Activated CD8-positive, alpha-beta memory T cell treated with anti-CD3 and anti-CD28 coated beads, Interleukin-2, amount 50 U/mL, for 1 hour (primary cell): ENCODE data around the gene SUMF1.

Source experiments
- DNase-seq: peaks from one replicate; pipeline ENCODE4 v3.0.0-alpha.2; 2020; ENCODE audit errors: extremely low read depth

The SUMF1 gene

GRCh38 chr3:4466741-4467521, at the start of gene SUMF1:
Gene SUMF1, minus strand, starts transcription at chr3:4467269. Its CDS starts 24 bp downstream, at chr3:4467245.
- peak; percentile 27 for DNase-seq

DNA sequence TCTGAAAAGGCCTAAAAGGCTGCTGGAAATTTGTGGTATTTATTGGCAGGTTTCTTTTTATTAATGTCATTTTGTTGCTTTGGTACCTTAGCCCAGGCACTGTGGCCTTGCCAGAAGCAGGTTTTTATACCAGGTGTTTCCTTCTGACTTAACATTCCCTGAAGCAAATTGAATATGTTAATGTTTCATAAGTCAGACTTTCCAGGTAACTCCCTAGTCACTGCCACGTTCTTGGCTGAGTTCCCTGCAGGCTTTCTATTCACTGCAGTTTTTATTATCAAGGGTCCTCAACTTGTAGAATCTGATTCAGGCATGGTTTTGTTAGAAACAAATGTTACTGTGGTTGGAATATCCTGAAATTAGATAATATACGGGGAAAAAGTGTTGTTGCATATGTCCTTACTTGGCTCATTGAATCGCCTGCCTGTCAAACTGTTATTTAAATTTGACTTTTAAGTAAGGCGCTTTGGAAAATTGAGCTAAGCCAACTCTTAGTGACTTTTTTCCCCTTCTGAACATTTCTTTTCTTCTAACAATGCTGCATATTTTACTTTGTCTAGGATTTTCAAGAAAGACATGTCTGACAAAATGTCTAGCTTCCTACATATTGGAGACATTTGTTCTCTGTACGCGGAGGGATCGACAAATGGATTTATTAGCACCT, 49.0 kb upstream of the SUMF1 start:
- DNase-seq: no peak

DNA sequence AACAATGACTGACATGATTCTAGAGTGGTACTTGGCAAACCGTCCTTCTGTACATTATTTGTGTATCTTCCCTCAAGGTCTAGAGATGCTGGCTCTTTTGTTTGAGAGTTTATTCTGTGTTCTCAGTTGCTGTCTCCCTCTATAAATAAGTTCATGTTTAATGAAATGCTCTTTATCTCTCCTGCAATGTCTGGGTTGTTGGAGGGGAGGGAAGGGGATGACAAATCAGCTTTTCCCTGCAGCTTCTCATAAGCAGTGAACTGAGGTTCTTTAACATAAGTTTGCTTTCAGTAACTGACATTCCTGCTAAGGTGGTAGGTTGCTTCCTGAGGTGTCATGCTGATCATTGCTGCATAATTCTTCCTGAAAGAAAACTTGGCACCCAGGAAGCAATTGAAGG, 47.8 kb upstream of the SUMF1 start:
- DNase-seq: no peak

- DNase-seq: no peak
Measured at GRCh38 chr3:4514321-4514720, 47.3 kb upstream of the SUMF1 start.

- no peak for DNase-seq
Measured at GRCh38 chr3:4512895-4513616, 46.0 kb upstream of the SUMF1 start.

GRCh38 chr3:4511491-4512262, 44.6 kb upstream of the SUMF1 start:
- no peak for DNase-seq

- DNase-seq: no peak
Measured at GRCh38 chr3:4509983-4510755, 43.1 kb upstream of the SUMF1 start.

DNA sequence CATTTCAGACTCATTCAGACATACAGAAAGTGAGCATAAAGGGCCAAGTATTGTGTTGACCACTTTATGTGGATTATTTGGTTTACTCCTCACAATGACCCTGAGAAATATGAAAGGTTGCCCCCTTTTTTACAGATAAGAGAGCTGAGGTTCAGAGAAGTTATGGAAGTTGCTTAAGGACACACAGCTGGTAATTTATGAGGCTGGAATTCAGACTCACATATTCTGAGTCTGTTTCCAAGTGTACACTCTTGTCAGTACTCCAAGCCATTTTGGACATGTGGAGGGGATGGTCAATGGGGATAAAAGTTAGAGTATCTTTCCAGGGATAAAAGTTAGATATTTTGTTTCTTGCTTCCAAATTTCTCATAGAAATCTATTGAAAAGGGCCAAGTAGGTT, 42.0 kb upstream of the SUMF1 start:
- DNase-seq: no peak

DNA sequence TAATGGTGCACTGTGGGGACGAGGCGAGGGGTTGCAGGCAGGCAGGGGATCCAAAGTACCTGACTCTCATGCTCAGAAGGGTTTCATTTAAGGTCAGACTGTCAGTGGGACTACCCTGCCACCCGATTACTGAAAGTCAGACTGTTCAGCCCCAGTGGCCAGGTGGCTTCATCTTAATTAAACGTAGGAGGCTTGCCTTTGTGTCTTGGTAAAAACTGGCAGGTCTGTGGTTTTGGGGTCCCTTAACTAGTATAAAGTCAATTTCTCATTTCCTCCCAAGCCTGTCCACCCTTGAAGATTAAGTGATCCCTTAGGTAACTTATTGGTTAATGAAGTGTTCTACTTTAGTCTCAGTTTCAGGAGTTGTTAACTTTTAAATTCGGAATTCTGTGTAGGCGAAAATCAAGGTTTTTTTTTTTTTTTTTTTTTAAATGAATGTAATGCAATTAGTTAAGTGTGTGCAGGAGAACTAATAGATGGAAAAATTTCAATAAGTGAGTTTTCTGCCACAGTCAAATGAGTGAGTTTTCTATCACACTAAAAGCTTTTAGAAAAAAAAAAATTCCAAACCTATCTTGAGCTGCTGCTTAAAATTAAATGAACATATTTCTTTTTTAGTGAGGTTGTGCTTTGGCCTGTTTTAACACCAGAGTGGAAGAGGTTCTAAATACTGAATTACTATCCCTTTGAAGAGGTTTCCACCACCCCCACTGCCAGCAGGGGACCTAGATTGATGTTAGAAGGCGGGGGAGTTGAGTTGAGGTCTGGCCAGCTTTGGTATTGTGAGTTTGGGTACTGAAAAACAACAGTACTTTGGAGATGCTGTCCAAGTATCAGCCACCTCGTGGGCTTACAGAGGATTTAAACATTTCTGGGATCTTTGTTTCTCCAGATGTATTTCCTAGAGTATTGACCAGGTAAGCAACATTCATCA, 41.2 kb upstream of the SUMF1 start:
- DNase-seq: no peak

DNA sequence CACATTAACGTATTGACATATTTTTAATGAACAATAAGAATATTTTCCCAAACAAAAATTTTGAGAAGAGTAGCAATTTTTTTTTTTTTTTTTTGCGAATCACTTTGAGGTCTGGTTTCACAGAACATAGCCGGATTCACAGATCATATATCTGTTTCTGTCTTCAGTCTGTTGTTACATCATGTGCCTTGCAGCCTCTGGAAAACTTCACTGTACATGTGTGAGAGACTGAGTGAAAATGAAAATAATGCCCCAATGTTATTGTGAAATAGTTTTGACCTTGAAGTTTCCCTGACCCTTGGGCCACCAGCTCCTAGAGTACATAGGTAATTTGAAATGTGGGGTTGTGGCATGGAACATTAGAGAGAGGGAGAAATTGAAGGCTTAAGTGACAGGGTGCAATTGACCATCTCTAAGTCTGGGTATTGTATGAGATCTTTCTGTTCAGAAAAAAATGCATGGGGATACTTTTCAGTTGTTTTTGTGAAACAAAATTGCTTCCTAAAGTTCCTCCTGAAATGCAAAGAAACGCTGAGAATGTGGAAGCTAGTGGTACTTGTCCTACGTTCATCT, 40.0 kb upstream of the SUMF1 start:
- no peak for DNase-seq

GRCh38 chr3:4506559-4507023, 39.5 kb upstream of the SUMF1 start:
- DNase-seq: no peak

- no peak for DNase-seq
Measured at GRCh38 chr3:4505688-4506558, 38.9 kb upstream of the SUMF1 start.

DNA sequence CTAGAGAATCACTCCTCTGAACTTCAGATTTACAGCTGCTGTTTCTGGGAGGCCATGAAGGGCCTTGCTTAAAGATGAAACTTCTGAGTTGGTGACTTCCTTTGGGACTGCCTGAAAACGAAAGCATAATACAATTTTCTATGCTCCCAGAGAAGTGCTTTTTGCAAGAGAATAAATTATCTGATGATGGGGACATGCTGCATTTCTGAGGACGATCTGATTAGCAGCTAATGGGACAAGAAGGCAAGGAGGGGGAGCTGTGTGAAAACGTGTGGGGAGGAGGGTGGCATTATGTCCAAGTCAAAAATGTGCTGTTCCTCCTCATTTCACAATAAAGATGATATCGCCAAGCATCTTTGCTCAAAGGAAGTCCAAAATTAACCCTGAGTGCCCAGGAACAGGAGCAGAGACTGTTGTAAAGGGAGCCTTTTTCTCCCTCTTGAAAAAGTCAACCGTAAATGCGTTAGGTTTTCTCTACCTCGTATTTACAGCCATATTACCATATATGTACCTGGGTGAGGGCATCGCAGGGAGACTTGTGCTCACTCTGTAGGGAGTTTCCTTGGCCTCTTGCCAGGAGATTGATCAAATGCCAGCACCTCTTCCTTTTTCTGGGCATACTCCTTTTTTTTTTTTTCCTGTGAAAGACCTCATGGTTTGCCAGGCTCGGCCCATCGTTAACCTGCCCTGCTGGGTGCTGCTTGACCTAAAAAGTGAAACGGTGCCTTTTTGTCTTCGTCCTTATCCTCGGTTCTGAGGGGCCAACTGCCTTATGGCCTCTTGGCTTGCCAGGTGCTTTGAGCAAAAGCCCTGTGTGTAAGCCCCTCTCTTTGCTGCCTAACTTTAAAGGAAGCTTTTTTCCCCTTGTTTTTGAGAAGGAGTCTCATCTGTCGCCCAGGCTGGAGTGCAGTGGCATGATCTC, 37.5 kb upstream of the SUMF1 start:
- no peak for DNase-seq

- no peak for DNase-seq
Measured at GRCh38 chr3:4503050-4503449, 36.0 kb upstream of the SUMF1 start.

DNA sequence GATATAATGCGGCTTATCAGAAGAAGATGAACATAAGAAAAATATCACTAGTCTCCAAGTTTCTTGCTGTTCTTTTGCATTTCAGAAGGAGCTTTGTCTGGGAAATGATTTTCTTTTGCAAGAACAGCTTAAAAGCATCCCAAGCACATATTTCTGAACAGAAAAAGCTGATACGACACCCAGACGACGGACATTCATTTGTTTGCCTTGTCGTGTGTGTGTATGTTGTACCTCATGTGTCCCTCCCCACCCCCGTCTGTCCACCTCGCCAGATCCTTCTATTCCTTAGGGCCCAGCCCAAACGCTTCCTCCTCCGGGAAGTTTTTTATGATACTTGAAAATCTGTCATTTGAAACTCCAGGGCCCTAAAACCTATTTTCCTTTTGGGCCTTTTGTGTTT, 34.9 kb upstream of the SUMF1 start:
- DNase-seq: no peak

GRCh38 chr3:4501437-4501836, 34.4 kb upstream of the SUMF1 start:
- no peak for DNase-seq

DNA sequence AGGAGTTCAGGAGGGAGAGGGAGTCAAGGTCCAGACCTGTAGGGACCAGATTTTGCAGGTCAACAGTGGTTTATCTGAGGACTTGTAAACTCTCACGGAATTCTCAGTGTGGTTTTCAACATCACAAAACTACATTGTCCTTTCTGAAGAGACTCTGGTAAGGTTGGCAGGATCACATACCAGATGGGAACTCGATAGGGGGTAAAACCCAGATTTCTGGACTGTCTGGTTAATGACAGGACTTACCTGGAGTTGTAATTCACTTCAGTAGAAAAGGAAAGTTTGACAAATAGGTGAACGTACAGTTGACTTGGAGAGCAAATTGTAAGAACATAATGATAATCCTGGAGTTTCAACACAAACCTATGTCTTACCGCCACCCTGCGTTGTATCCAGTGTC, 31.4 kb upstream of the SUMF1 start:
- no peak for DNase-seq
